GM19099 (cell line): ENCODE measurements around the gene ZNF565.

Experiments
- POLR2A ChIP-seq: IDR thresholded peaks from 3 replicates; pipeline ENCODE4 v1.6.1; 2011; ENCODE audit warnings: low read depth; ENCODE audit not compliant: insufficient read length; ENCODE audit errors: extremely low read depth

ZNF565 gene

DNA sequence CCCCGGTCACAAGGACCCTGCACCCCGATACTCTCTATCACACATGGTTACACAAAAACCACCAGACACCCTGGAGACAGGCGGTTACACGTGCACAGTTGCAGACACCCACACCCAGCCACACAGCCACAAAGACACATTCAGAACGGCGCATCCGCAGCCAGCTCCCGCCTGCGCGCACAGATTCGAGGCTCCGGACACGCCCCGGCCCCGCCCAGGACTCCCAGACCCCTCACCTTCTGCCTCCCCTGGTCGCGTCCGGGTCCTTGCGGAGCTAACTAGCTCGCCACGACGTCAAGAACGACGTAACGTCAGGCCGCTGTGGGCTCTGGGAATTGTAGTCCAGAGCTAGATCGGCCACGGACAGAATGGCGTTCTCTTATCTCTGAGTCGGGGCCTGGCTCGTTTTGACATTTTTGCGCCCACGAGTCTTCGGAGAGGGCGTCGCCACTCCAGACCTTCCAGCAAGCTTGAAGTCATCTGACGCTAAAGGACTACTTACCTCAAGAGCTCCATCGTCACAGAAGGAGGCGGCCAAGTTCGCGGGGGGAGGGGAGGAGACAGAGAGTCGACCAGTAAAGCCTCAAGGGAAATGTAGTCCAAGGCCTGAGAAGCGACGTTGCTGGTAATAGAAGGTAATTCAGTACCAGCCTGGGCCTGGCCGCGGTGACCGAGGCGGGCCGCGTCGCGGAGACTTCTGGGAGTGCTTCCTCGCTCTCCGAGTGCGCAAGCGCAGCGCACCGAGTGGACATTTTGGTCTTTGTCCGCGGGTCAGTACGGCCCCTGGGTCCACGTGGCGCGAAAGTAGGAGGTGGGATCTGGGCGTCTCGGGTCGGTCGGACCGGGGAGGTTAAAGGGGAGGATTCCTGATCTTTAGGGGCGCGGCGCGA lies at the start of gene ZNF565, which contains the start of gene ZNF146:
Gene ZNF565, minus strand, starts transcription at position 280 of the 890 bp plus-strand sequence. CDS start 12,680 bp downstream, outside the sequence.
Gene ZNF146, plus strand, starts transcription at position 721 of the 890 bp plus-strand sequence. CDS start 21,335 bp downstream, outside the sequence.
- peak; percentile 89 for TF ChIP-seq POLR2A

DNA sequence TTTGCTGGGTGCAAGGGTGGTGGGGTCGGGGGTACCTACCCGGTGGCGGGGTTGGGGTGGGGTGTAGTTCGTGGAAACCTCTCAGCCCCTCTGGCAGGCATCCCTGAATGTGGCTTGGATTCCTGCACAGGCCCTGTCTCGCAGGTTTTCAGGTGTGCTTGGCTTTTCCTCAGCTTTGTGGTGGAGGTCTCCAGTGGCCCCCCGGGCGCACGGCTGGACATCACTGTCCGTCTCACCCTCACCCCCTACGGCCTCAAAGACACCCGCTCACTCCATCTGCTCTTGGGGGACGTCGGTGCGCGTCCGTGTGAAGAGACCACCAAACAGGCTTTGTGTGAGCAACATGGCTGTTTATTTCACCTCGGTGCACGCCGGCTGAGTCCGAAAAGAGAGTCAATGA lies 44.7 kb upstream of the ZNF565 start:
- no peak for TF ChIP-seq POLR2A

DNA sequence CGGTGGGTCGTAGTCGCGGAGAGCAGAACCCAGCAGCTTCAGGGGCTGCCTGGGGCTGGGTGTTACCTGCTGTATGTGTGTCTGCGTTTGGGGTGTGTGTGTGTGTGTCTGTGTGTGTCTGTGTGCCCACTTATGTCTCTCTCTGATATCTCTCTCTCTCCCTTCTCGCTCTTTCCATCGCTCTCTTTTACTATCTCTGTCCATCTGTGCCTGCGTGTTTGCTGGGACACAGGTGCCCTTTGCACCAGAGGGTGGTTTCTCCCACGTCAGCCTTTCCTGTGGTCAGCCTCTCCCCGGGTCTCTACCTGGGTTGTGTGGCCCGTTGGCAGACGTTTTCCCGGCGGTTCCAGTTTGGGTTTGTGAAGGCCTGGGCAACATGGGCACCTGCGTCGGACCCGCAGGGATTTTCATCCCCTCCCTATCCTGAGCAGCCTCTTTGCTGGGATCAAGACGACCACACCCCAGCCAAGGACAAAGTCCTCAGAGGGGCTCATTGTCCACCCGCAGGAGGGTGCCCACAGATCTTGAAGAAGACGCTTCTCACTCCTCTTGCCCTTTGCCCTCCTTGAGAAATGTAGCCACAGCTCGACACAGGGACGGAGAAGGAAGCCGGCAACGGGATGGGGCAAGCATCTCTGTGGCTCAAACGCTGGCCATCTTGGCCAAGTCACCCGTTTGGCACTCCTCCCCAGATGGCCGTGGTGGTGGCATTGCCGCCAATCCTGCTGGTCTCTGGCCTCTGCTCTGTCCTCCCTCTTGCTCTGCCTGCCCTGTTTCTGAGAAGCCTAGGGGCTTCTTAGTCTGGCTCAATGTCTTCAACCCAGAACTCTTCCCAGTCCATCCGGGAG lies 43.8 kb upstream of the ZNF565 start:
- no peak for TF ChIP-seq POLR2A

DNA sequence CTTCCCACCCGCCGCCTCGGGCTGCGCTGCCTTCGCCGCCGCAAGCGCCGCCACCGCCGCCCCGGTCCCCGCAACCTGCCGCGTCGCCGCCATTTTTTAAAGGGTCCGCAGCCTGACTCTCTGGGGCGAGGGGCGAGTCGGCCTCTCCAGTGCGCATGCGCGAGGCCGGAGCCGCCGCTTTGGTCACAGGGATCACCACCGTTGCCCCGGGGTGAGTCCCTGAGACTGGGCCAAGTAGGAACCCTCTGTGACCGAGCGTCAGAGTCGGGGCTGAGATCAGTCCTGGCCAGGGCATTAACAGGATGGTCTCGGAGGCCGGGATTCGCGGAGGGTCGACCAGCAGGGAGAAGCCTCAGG lies 43.0 kb upstream of the ZNF565 start:
- no peak for TF ChIP-seq POLR2A

DNA sequence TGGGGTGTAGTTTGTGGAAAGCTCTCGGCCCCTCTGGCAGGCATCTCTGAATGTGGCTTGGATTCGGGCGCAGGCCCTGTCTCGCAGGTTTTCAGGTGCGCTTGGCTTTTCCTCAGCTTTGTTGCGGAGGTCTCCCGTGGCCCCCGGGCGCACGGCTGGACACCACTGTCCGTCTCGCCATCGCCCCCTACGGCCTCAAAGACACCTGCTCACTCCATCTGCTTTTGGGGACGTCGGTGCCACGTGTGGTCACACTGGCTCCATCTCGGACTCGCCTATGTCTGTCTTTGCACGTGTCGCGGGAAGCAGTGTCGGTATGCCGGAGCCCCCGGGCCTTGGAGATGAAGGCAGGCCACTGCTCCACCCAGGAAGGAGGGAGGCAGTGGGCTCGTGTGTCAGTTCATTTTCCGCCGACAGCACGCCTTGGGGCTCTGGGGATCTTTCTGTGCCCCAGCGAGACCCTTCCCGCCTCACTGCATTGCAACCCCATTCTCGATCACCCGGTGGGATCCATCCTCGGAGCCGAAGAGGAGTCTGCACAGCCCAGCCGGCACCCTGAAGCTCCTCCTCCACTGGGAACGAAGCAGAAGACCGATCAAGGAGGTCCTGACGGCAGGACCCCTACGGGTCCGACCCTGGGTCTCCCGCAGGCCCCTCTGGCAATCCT lies 42.5 kb upstream of the ZNF565 start:
- no peak for TF ChIP-seq POLR2A

DNA sequence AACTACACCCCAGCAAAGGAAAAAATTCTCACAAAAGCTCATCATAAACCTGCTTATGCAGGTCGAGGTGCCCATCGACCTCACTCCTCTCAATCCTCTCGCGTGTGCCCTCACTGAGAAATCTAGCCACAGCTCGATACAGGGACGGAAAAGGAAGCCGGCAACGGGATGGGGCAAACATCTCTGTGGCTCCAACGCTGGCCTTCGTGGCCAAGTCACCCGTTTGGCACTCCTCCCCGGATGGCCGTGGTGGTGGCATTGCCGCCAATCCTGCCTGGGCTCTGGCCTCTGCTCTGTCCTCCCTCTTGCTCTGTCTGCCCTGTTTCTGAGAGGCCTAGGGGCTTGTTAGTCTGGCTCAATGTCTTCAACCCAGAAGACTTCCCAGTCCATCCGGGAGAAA lies 41.6 kb upstream of the ZNF565 start:
- TF ChIP-seq POLR2A: no peak

DNA sequence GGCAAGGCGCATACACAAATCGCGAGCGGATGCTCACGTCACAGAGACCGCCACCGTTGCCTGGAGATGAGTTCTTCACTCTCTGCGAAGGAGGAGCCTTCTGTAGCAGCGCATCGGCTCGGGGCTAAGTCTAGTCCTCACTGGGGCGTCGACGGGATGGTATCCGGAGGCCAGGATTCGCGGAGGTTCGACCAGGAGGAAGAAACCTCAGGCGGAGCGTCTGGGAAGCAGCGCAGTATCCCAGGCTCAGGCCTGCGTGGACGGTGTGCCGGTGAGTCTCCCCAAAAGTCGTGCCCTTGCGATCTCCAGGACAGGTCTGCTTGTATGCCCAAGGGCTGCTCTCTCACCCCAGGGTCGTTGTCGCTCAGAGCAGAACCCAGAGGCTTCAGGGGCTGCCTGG lies 40.9 kb upstream of the ZNF565 start:
- TF ChIP-seq POLR2A: no peak

DNA sequence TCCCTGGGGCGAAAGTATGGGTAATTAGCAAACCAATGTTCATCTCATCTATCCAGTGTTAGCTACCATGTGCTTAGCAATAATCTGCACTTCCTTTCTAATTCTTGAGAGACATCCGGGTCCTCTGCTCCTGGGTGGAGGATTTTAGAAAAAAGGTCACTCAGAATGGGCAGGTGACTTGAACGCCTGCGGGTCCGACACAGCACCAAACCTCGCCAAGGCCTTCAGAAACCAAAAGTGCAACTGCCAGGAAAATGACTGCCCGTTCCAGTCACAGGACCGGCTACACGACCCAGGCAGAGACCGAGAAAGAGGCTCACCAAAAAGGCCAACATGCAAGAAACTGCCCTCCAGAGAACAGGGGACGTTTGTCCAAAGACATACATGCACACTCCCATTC lies 40.4 kb upstream of the ZNF565 start:
- TF ChIP-seq POLR2A: no peak

DNA sequence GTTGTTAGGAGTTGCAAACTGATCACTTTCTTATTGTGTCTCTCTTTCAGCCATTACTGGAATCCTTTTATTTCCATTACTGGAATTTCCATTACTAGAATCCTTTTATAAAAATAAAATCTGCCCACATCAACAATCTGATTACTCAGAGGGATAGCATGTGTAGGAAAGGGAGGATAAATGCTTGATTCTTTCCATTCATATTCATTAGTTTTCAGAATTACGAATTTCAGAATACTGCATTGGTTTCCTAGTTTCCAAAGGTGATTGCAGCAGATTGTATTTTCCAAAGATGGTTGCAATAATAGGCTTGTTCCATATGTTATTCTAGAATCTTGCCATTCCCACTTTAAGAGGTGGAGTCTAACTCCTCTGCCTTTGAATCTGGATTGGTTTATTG lies 37.6 kb upstream of the ZNF565 start:
- TF ChIP-seq POLR2A: no peak

DNA sequence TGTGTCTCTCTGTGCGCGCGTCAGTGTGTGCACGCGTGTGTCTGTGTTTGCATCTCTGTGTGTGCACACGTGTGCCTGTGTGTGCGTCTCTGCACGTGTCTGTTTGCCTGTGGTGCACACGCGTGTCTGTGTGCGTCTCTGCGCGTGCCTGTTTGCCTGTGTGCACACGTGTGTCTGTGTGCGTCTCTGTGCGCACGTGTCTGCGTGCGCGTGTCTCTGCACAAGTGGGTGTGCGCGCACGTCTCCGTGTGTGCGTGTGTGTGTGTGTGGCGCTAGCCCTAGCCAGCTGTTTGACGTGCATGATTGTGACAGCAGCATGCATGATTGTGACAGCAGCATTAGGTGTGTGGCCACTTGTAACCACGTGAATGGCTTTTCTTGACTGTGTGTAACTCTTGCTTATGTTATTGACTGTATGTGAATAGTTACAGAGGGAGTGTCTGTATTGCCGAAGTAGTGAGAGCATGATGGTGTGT lies 31.6 kb upstream of the ZNF565 start:
- no peak for TF ChIP-seq POLR2A

DNA sequence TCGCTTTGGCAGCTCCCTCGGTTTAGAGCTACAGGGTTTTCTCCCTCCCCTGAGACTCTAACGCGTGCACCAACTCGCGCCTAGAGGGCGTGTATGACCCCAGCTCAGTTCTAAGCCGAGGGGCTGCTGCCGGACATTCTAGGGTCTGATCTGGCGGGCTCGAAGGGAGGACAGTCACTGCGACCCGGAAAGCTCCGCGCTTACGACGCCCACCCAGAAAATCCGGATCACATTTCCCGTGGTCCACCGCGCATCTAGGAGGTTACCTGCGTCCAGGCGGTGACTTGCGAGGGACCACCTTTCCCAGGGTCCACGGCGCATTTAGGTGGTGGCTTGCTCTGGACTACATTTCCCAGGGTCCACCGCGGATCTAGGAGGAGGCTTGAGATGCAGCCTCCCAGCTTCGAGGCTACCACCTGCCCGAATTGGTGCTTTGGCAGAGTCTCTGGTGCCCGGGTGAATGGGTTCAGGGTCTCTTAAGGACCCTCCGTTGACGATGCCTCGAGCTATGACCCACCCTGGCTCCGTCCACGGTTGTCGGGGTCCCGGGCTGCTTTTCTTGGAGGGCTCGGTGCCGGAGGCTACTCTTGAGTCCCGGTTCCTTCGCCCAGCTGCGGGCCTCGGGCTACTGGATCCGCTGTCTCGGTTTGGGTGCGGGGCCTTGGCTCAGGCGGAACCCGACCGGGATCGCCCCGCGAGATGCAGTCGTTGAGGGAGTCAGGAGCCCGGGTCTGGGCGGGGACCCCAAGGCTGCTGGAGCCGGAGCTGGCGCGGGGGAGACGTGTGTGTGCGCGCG lies 30.9 kb upstream of the ZNF565 start:
- TF ChIP-seq POLR2A: no peak

DNA sequence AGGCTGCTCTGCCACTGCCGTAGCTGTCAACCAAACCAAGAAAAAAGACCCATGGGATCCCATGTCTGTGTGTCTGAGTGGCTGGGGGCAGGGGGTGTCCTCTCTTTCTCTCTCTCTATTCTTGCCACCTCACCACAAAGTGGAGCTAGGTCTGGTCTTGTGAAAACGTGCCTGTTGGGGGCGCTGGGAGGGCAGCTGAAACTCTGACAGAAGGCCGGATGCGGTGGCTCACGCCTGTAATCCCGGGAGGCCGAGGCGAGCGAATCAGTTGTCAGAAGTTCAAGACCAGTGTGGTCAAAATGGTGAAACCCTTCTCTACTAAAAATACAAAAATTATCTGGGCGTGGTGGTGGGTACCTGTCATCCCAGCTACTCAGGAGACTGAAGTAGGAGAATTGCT lies 29.6 kb upstream of the ZNF565 start:
- TF ChIP-seq POLR2A: no peak

DNA sequence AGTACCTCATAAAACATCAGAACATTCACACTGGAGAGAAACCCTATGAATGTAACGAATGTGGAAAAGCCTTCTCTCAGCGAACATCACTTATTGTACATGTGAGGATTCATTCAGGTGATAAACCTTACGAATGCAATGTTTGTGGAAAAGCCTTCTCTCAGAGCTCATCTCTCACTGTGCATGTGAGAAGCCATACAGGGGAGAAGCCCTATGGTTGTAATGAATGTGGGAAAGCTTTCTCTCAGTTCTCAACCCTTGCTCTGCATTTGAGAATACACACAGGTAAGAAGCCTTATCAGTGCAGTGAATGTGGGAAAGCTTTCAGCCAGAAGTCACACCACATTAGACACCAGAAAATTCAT lies 22.5 kb upstream of the ZNF565 start:
- TF ChIP-seq POLR2A: no peak

DNA sequence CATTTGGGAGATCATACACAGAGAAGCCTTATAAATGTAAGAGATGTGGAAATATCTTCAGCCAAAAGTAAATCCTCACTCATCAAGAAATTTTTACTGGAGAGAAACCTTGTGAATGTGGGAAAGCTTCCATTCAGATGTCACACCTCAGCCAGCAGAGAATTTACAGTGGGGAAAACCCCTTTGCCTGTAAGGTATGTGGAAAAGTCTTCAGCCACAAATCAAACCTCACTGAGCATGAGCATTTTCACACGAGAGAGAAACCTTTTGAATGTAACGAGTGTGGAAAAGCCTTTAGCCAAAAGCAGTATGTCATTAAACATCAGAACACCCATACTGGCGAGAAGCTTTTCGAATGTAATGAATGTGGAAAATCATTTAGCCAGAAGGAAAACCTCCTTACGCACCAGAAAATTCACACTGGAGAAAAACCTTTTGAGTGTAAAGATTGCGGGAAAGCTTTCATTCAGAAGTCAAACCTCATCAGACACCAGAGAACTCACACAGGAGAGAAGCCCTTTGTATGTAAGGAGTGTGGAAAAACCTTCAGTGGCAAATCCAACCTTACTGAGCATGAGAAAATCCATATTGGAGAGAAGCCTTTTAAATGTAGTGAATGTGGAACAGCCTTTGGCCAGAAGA lies 22.0 kb upstream of the ZNF565 start:
- no peak for TF ChIP-seq POLR2A

DNA sequence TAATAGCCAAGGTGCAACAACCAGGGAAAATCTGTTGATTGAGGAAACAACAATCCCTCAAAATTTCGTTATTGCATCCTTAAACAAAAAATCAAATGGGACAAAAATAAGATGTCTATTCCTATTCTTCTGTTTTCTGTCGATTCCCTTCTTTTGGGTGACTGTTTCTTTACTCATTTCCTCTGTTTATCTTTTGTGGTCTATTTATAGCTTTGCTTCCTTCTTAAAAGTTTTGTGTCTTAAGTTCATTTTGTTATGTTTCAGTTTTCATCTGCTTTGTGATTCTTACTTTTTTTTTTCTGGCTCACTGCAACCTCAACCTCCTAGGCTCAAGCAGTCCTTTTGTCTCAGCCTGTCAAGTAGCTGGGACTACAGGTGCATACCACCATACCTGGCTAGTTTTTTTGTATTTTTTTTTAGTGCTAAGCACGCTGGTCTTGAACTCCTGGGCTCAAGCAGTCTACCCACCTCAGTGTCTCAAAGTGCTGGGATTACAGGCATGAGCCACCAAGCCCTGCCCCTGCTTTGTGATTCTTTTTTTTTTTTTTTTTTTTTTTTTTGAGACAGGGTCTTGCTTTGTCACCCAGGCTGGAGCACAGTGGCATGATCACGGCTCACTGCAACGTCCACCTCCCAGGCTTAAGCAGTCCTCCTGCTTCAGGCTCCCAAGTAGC lies 10.9 kb upstream of the ZNF565 start:
- no peak for TF ChIP-seq POLR2A
